Natural killer cell (primary cell): Measurements from ENCODE around the gene ARRDC5. TPM values are rescaled to one million over a fixed set of nuclear protein-coding genes. Genes with fewer than 3 reads are reported as not detected.
"Not testable (repeated sequence)": the region's sequence is repeated elsewhere in the genome, so short reads cannot be mapped to it uniquely, and the experiment has no call there.

ENCODE experiments used
- ATAC-seq, 3 donors: fragments of 150-1000 bp in 2 of 3; fragments of 200-7000 bp in 1 of 3; cut with Tn5 transposase; 1 replicate in 1 of 3; 2 replicates in 2 of 3; pipeline ENCODE4 v1.10.0; 2021; ENCODE audit warnings: mild to moderate bottlenecking in 2 of 3, moderate library complexity in 2 of 3
- DNase-seq, 2 donors: peaks; one replicate each; pipeline versions ENCODE4 v3.0.0 to v3.0.0-alpha.2; 2013 to 2021; ENCODE audit warnings: mixed read lengths in 1 of 2
- H3K27ac ChIP-seq: one replicate; pipeline ENCODE4 v1.5.1; 2013; ENCODE audit warnings: mild to moderate bottlenecking, low read length
- H3K27me3 ChIP-seq: one replicate; pipeline ENCODE4 v1.6.1; 2013; ENCODE audit warnings: low read length; ENCODE audit not compliant: control insufficient read depth, insufficient read depth
- H3K36me3 ChIP-seq: one replicate; pipeline ENCODE4 v1.6.1; 2013; ENCODE audit warnings: low read length; ENCODE audit not compliant: control insufficient read depth, insufficient read depth
- H3K4me1 ChIP-seq: one replicate; pipeline ENCODE4 v1.6.1; 2013; ENCODE audit warnings: low read length; ENCODE audit not compliant: control insufficient read depth, insufficient read depth
- H3K4me3 ChIP-seq: one replicate; pipeline ENCODE4 v1.5.1; 2013; ENCODE audit warnings: low read length
- H3K9me3 ChIP-seq: one replicate; pipeline ENCODE4 v1.6.1; 2013; ENCODE audit warnings: low read length; ENCODE audit not compliant: control insufficient read depth, insufficient read depth
- H3K27ac Mint-ChIP-seq, 2 donors: one replicate each; pipeline ENCODE4 v1.8.0; 2022; ENCODE audit warnings: mild to moderate bottlenecking in 2 of 2, mixed read lengths in 2 of 2, moderate library complexity in 1 of 2
- H3K27me3 Mint-ChIP-seq, 2 donors: one replicate each; pipeline ENCODE4 v1.8.0; 2022; ENCODE audit warnings: low read depth in 2 of 2, mixed read lengths in 2 of 2
- H3K36me3 Mint-ChIP-seq: one replicate; pipeline ENCODE4 v1.8.0; 2022; ENCODE audit warnings: mixed read lengths
- H3K4me1 Mint-ChIP-seq, 2 donors: one replicate each; pipeline ENCODE4 v1.8.0; 2022; ENCODE audit warnings: mixed read lengths in 2 of 2
- H3K4me3 Mint-ChIP-seq: one replicate; pipeline ENCODE4 v1.8.0; 2022; ENCODE audit warnings: mild to moderate bottlenecking, moderate library complexity, mixed read lengths
- H3K9me3 Mint-ChIP-seq, 2 donors: one replicate each; pipeline ENCODE4 v1.8.0; 2022; ENCODE audit warnings: mixed read lengths in 2 of 2
- CTCF ChIP-seq: fragments of 200-600 bp; IDR thresholded peaks from one replicate; pipeline ENCODE4 v1.8.0; 2022; ENCODE audit warnings: antibody characterized with exemption
- WGBS: methylation state at CpG from one replicate; pipeline ENCODE4 v1.1.7; 2013; ENCODE audit warnings: missing lambda C conversion rate; ENCODE audit not compliant: insufficient coverage; 5-methylcytosine and 5-hydroxymethylcytosine counted together
- intact Hi-C: fragments of 100-400 bp; cut with micrococcal nuclease; formaldehyde crosslinking; loops from one replicate; pipeline ENCODE4 v1.14.2; 2022
- total RNA-seq, 4 donors: library from RNA; stranded (reverse); fragments of 120-200 nt in 1 of 4; gene quantifications; one replicate each; pipeline versions ENCODE4 v1.2.3 to v1.2.4, GENCODE V29; 2013 to 2022

The ARRDC5 gene
- total RNA-seq, 3 donors from 2014 or later (not counting 1 experiment from before 2014, with no cell fraction given) = 5.9 to 13.0 (median 8.8) TPM

GRCh38 chr19:4861147-4861546 is 41.5 kb downstream of the ARRDC5 start:
- Mint-ChIP-seq H3K36me3 (no peaks in the 10 kb centered on the region), H3K27me3 (no peaks in the 10 kb centered on the region), H3K27ac (no peak overlapping the region), H3K4me1 (peaks cover 0 to under 1% of the 10 kb centered on the region in 2 donors), H3K9me3 (no peaks in the 10 kb centered on the region), H3K4me3 (no peak overlapping the region)
- WGBS = 97% methylated on average over 10 of the region's 10 CpGs
- H3K4me1 ChIP-seq = peaks cover 3% of the 10 kb centered on the region
- no peak overlapping the region for H3K27ac ChIP-seq
- H3K27me3 ChIP-seq = no peaks in the 10 kb centered on the region
- no peak for DNase-seq
- intact Hi-C loops = no loop called here
- peaks cover 8% of the 10 kb centered on the region for H3K36me3 ChIP-seq
- H3K9me3 ChIP-seq = no peaks in the 10 kb centered on the region
- no peak for ATAC-seq
- no peak for TF ChIP-seq CTCF
- H3K4me3 ChIP-seq = no peak overlapping the region

GRCh38 chr19:4859697-4860096 is 43.0 kb downstream of the ARRDC5 start:
- Mint-ChIP-seq H3K4me3 (no peak overlapping the region), H3K4me1 (no peaks in the 10 kb centered on the region), H3K9me3 (no peaks in the 10 kb centered on the region), H3K36me3 (no peaks in the 10 kb centered on the region), H3K27ac (no peak overlapping the region), H3K27me3 (no peaks in the 10 kb centered on the region)
- H3K4me3 ChIP-seq = no peak overlapping the region
- H3K36me3 ChIP-seq = peaks cover 8% of the 10 kb centered on the region
- no peak for DNase-seq
- no peaks in the 10 kb centered on the region for H3K9me3 ChIP-seq
- ATAC-seq = no peak
- TF ChIP-seq CTCF = no peak
- H3K27me3 ChIP-seq = no peaks in the 10 kb centered on the region
- intact Hi-C loops = no loop called here
- peaks cover 2% of the 10 kb centered on the region for H3K4me1 ChIP-seq
- no peak overlapping the region for H3K27ac ChIP-seq
- 97% methylated on average over 11 of the region's 11 CpGs for WGBS

GRCh38 chr19:4856468-4856867 is 46.2 kb downstream of the ARRDC5 start:
- WGBS = 95% methylated on average over 12 of the region's 12 CpGs
- DNase-seq, ATAC-seq, H3K36me3 Mint-ChIP-seq, H3K36me3 ChIP-seq, H3K4me3 Mint-ChIP-seq, H3K27me3 ChIP-seq, H3K27me3 Mint-ChIP-seq, intact Hi-C loops, H3K4me3 ChIP-seq, H3K27ac Mint-ChIP-seq, H3K4me1 ChIP-seq, H3K4me1 Mint-ChIP-seq, H3K9me3 Mint-ChIP-seq, H3K27ac ChIP-seq, H3K9me3 ChIP-seq: not testable (repeated sequence)

- H3K27ac ChIP-seq, H3K4me3 ChIP-seq, DNase-seq, H3K4me3 Mint-ChIP-seq, H3K27ac Mint-ChIP-seq, H3K36me3 Mint-ChIP-seq, H3K9me3 ChIP-seq, H3K36me3 ChIP-seq, H3K27me3 Mint-ChIP-seq, ATAC-seq, H3K27me3 ChIP-seq, intact Hi-C loops, H3K4me1 ChIP-seq, H3K4me1 Mint-ChIP-seq, H3K9me3 Mint-ChIP-seq: not testable (repeated sequence)
- WGBS = 97% methylated on average over 8 of the region's 8 CpGs
Measured at GRCh38 chr19:4853506-4853905, 49.2 kb downstream of the ARRDC5 start.

GRCh38 chr19:4852484-4852883 is 50.2 kb downstream of the ARRDC5 start:
- Histone ChIP-seq H3K9me3 (no peaks in the 10 kb centered on the region), H3K27ac (no peak overlapping the region), H3K36me3 (peaks cover 8% of the 10 kb centered on the region), H3K4me3 (no peak overlapping the region), H3K27me3 (no peaks in the 10 kb centered on the region), H3K4me1 (no peaks in the 10 kb centered on the region)
- H3K9me3 Mint-ChIP-seq = no peaks in the 10 kb centered on the region
- no peak overlapping the region for H3K27ac Mint-ChIP-seq
- WGBS = 96% methylated on average over 6 of the region's 6 CpGs
- no peaks in the 10 kb centered on the region for H3K27me3 Mint-ChIP-seq
- DNase-seq (no peak), ATAC-seq (no peak)
- TF ChIP-seq CTCF = no peak
- peaks cover 0 to 5% of the 10 kb centered on the region in 2 donors for H3K4me1 Mint-ChIP-seq
- H3K4me3 Mint-ChIP-seq = no peak overlapping the region
- no peaks in the 10 kb centered on the region for H3K36me3 Mint-ChIP-seq
- intact Hi-C loops = no loop called here
